Fibroblast of villous mesenchyme (primary cell): ENCODE measurements around the gene TUBGCP6. TPM values are rescaled to one million over a fixed set of nuclear protein-coding genes. Genes with fewer than 3 reads are reported as not detected.

ENCODE experiments used
- DNase-seq: peaks from one replicate; pipeline ENCODE4 v3.0.0-alpha.2; 2010; ENCODE audit warnings: low read depth
- H3K4me3 ChIP-seq: 2 replicates; pipeline ENCODE4 v1.5.1; 2011; ENCODE audit warnings: low read depth, mild to moderate bottlenecking, low read length
- total RNA-seq: library from RNA; depleted of rRNA; stranded (reverse); fragments of >200 nt; gene quantifications from 2 replicates; pipeline ENCODE4 v1.2.3, GENCODE V29; 2012
- TF ChIP-seq, protein P1 (sequence below): IDR thresholded peaks from 2 replicates; pipeline ENCODE4 v1.5.1; 2012; ENCODE audit warnings: low read depth, mild to moderate bottlenecking, low read length; ENCODE audit not compliant: insufficient read depth

The TUBGCP6 gene
- total RNA-seq, 1 donor = 32.4 TPM

DNA sequence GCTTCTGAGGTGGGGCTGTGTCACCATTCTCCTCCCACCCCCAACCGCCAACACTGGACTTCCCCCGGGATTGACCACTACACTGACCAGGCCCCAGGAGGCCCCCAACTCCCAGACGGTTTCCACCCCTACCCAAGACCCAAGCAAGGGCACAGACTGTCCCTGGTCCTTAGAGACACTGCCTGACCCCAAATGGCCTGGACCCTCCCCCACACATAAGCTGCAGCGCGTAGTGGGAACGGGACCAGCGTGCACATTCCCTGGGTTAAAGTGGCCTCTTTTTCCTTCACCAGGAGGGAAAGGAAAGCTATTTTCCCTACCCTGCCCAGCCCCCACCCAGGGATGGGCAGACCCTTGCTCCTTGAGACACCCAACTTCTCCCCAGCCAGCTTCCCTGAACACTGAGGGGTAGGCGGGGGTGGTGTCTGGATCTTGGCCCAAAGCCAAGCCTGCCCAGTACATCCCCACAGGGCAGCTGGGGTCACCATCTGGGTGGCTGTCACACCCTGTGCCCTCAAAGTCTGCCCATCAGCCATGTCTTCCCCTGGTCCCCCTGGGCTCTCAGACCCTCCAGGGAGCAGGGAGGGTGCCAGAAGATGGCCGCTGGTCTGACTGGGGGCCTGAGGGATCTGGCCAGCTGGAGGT is 18.3 kb upstream of the TUBGCP6 start:
- DNase-seq = no peak
- TF ChIP-seq, protein P1, sequence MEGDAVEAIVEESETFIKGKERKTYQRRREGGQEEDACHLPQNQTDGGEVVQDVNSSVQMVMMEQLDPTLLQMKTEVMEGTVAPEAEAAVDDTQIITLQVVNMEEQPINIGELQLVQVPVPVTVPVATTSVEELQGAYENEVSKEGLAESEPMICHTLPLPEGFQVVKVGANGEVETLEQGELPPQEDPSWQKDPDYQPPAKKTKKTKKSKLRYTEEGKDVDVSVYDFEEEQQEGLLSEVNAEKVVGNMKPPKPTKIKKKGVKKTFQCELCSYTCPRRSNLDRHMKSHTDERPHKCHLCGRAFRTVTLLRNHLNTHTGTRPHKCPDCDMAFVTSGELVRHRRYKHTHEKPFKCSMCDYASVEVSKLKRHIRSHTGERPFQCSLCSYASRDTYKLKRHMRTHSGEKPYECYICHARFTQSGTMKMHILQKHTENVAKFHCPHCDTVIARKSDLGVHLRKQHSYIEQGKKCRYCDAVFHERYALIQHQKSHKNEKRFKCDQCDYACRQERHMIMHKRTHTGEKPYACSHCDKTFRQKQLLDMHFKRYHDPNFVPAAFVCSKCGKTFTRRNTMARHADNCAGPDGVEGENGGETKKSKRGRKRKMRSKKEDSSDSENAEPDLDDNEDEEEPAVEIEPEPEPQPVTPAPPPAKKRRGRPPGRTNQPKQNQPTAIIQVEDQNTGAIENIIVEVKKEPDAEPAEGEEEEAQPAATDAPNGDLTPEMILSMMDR = no peak
- no peak overlapping the region for H3K4me3 ChIP-seq

DNA sequence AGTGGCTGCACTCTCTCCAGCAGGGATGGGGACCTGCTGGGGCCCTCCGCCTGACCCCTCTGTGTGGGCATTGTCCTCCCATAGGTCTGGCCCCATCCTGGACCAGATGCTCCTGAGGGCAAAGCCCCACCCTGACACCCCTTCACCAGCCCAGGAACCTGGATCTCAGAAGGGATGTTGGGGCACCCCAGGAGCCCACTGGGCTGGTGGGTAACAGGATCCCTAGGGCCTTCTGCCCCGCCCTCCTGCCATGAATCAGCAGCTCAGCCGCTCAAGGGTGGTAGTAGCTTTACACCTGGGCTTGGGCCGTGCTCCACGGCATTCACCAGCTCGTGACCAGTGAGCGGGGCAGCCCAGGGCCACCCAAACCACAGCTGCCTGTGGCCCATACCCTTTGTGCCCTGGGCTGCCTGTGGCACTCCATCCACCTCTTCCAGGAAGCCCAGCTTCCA is 17.7 kb upstream of the TUBGCP6 start:
- TF ChIP-seq, protein P1 = no peak
- no peak overlapping the region for H3K4me3 ChIP-seq
- no peak for DNase-seq

DNA sequence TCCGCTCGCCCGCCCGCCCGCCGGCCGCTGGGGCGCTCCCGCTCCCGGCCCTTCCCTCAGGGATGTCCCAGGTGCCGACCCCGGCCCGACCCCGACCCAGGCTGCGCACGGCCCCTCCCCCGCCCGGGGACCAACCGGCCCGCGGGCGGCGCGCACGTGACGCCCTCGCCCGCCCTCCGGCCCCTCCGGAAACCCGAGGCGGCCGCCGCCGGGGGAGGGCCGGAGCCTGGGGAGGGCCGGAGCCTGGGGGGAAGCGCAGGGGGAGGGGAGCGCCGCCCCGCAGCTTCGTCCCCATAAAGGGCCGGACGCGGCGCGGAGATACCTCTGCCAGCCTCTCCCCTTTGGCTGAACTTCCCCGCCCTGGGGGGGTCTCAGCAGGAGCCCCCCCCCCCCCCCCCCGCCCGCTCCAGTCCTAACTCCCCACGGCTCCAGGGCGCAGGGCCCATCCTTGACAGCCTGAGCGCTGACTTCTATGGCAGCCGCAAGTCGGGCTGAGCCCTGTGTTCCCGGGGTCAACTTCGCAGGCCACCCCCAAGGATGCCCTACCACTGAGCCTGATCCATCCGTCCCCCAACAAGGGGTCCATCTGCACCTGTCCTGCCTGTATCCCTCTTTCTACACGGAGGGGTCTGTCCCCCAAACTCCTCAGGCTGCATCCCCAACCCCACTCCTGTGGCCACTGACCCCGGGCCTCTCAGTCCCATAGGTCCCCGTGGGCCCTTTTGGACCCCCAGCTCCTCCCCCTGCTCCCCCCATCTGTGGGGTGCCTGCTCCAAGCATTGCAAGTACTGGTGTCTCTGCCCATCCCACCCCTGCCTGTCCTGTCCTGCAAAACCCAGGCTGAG is 17.0 kb upstream of the TUBGCP6 start, which contains the start of gene MAPK12:
Gene MAPK12, minus strand, starts transcription at position 69 of the 845 bp plus-strand sequence. CDS start 174 bp downstream, outside the sequence.
- peak within 1 kb of the TSS; percentile 70 for H3K4me3 ChIP-seq
- TF ChIP-seq, protein P1 = no peak
- peak; percentile 37 for DNase-seq

DNA sequence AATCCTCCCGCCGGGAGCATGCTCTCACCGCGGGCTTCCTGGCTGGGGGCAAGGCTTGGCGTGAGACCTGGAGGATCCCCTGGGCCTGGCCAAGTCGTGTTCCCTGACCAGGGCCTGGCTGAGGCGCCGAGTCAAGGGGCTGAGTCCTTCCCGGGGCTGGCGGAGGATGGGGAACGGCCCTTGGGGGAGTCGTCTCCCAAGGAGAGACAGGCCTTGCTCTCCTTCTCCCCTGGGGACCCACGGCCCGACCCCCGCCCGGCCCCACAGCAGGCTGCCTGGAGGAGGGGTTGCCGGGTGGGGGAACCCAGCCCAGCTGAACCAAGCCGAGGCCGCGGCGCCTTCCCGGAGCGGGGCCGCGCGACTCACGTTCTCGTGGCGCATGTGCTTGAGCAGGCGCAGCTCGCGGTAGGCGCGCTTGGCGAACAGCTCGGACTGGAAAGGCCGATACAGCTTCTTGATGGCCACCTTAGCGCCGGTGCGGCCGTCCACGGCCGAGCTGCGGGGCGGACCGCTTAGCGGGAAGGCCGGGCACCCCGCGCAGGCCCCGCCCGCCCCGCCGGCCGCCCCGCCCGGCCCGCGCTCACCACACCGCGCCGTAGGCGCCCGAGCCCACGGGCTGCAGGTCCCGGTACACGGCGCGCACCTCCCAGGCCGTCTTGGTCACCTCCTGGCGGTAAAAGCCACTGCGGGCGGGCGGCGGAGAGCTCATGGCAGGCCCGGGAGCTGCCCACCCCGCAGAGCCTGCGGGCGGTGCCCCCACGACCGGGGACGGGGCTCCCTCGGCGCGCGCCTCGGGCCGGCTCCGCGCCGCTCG is 16.2 kb upstream of the TUBGCP6 start:
- peak; percentile 73 for DNase-seq
- H3K4me3 ChIP-seq = peak overlapping the region; percentile 70
- TF ChIP-seq, protein P1 = no peak

DNA sequence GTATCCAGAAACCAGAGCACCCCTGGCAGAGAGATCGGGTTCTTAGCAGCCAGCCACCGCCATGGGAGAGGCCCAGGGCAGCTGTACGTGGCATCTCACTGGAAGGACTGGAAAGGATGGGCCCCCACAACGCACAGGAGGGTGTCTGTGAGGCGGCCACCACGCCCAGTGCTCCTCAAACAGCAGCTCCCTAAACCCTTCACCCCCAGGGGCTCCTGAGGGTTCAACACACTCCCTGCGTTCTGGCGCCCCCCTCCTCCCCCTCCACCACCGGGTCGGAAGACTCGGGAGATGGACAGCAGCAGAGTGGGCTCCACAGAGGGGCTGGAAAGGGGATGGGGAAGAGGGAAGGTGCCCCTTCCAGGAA is 15.6 kb upstream of the TUBGCP6 start:
- DNase-seq = no peak
- H3K4me3 ChIP-seq = peak overlapping the region; percentile 70
- TF ChIP-seq, protein P1 = no peak

DNA sequence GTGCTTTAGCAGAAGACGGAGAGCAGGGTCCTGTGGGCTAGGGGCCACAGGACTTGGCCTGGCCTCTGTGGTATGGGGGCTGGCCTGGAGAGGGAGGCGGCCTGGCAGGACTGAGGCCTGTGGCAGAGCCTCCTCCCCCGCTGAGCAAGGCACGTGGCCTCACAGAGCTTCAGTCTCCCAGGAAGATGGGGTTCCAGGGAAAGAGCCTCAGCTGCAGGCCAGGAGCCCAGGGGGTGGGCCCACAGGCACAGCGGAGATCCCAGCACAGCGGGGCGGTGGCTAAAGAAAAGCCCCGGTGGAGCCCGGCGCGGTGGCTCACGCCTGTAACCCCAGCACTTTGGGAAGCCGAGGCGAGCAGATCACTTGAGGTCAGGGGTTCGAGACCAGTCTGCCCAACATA is 14.5 kb upstream of the TUBGCP6 start:
- no peak for DNase-seq
- no peak overlapping the region for H3K4me3 ChIP-seq
- TF ChIP-seq, protein P1 = no peak
